CD4-positive, alpha-beta T cell treated with Interleukin-15 for 4 hours (primary cell): Measurements from ENCODE around the gene P4HB.

Experiments used
- DNase-seq: peaks from one replicate; pipeline ENCODE4 v3.0.0-alpha.2; 2020; ENCODE audit warnings: low spot score

Gene P4HB

GRCh38 chr17:81868674-81869220, 8.4 kb upstream of the P4HB start:
- no peak for DNase-seq

DNA sequence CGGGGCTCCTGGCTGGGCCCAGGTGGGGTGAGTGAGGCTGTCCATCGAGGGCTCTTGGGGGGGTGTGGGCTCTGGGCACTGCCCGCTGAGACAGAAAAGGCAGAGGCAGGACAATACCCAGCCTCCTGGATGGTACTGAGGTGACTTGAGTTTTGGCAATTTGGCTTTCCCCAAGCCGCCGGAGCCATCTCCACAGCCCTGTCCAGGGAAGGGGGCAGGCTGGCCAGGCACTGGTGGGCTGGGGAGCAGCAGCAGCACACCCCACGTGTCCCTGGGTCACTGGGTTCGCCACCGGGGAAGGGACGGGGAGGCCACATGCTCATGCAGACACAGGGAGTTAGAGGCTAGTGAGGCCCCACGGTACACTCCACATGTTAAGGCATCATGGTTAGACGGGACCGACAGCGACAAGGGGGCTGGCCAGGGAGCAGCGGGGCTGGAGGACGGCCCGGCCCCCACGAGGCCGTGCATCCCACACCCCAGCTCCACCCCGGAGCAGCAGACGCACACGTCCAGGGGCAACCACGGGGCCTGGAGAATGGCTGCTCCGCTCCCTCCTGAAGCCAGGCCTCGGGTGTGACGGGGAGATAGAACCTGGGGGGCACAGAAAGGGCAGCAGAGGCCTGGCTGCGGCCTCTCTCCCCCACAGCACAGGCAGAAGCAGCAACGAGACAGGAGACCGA, 7.8 kb upstream of the P4HB start:
- no peak for DNase-seq

DNA sequence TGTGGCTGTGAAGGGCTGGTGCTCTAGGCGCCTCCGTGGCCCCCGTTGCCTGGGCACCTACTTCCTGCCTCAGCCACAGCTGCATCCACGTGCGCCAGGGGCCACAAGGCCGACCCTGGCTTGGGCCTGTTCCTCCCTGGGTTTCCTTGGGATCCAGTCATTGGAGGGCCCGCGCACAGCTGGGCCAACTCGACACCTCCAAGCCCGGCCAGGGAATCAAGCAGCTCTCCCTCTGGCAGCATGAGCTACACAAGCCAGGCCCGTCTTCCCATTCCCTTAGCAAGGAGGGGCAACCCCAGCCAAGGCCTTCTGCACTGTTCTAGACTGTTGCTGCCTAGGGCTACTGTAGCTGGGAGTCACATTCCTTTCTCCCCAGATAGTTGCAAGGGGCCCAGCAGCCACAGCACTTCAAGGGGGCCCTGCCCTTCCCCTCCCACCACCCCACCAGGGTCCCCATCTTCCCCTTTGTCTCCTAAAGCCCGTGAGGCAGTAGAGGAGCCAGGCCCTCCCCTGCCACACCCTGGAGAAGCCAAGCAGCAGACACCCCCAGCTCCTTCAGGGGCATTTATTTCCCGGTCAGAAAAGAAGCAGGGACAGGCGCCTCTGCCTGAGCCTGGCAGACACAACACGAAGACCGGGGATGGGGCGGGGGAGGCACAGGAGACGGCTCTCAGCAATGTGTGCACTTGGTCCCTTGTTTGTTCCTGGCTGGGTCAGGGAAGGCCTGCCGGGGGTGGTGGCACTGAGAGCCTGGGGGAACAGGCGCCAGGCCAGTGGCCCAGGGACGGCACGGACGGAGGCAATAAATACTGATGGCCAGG, 7.0 kb upstream of the P4HB start:
- no peak for DNase-seq

DNA sequence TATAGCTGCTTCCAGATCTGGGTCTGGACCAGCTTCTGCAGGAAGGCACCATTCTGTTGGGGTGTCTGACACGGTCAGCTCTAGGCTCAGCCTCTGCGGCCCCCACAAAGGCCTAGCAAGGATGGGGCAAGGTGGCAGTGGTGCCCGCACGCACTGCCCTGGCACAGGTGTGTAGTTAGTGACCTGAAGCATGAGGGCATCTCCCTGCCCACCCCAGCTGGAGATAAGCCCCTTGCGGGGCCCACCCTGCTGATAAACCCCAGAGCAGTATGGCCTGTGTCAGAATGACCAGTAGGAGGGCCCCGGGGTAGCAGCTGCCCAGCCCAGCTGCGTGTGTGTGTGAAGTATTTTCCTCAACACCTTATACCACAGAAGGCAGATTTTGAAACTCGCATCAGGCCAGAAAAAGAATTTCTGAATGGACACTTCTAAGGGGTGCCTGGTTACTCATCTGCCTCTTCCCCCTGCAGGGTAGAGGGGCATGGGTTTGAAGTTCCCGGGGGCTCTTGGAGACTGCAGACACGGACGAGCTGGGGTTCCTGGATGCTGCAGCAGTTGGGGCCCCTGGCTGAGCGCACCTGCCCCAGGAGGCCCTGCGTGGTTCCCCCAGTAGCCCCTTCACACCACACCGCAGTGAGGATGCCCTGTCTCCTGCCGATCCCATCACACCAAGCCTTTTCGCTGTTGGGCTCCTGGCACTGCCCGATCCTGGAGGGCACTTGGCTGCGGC, 6.3 kb upstream of the P4HB start:
- no peak for DNase-seq

DNA sequence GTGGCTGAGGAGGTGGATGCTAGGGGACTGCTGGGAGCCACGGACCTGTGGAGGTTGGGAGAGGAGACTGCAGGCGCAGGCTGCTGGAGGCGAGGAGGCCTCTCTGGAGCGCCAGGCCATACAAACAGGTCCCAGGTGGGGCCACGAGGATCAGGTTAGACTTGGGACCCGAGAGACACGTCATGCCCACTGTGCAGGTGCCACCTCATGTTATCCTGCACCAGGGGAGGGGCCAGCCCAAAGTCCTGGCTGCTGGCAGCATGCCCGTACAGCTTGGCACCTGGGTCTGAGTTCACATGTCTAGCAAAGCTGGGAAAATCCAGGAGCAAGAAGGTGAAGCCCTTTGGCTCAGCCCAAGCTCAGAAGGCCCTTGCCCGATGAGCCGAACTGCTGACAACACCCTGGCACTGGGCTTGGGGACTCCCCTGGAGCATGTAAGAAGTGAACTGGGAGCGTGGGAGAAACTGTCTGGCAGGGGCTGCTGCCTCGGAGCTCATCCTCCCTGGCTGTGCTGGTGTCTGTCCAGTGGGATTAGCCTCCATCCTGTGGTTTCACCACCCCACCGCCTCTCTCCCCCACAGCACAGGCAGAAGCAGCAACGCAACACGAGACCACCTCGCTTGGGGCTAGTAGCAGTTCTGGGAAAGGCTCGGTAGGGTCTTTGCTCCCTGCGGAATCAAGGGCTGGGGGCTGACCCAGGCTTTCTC, 5.6 kb upstream of the P4HB start:
- no peak for DNase-seq

GRCh38 chr17:81865358-81865732, 5.0 kb upstream of the P4HB start:
- no peak for DNase-seq

- DNase-seq: no peak
Measured at GRCh38 chr17:81863833-81864768, 3.8 kb upstream of the P4HB start.

- DNase-seq: no peak
Measured at GRCh38 chr17:81863123-81863675, 2.9 kb upstream of the P4HB start.

- peak; percentile 100 for DNase-seq
Measured at GRCh38 chr17:81860756-81861568, 627 bp upstream of the P4HB start.

GRCh38 chr17:81858967-81859905, 1.1 kb downstream of the P4HB start:
- DNase-seq: no peak

DNA sequence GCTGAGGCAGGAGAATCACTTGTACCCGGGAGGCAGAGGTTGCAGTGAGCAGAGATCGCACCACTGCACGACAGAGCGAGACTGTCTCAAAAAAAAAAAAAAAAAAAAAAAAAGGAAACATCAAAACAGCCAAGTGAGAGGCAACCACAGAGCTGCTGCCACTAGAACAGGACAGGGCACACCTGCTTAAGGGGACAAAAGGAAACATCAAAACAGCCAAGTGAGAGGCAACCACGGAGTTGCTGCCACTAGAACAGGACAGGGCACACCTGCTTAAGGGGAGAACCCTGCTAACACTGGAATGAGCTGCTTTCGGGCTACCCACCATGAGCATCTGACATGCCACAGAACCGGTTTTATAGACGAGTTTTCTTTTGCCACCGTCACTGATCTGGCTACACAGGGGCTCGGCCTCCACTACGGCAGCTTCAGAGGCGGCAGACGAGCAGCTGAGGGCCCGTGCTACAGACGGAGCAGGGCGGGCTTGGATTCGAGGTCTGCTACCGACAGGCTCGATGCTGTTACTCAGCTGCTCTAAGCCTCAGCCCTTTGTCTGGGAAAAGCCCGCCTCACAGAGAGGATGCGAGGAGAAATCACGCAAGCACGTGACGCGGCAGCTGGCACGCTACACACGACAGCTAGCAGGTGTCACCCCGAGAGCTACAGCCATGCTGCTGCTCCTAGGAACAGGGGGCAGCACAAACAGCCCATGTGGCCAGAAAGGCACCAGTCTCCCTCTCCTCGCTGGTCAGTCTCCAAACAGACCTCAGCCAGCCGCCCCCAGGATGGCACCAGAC, 2.0 kb downstream of the P4HB start:
- DNase-seq: no peak

DNA sequence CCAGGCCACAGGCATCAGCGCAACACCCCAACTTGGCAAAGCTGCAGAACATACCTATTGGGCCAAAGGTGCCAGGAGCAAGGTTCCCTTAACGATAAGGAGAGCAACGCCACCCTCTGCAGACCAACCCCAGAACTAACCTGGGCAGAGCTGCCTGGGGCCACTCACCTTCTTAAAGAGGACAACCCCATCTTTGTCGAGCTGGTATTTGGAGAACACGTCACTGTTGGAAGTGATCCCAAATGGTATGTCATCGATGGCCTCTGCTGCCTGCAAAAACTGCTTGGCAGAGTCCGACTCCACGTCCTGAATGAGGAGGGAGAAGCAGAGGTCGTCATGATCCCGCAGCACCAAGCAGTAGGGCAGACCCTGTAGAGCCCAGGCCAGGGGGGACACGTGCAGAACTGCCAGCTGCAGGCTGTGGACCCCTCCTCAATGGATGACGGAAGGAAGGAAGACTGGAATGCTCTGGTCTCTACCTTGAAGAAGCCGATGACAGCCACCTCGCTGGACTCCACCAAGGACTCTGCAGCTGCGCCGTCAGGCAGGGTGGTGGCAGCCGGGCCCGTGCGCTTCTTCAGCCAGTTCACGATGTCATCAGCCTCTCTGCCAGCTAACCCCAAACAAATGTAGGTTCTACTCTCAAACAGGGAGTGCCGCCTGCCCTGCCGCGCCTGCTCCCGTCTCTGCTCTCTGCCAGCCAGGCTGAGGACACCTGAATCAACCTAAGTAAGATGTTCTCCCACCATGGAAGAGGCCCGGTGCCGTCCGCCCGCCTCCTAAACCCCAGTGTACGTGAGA, 5.2 kb downstream of the P4HB start:
- DNase-seq: no peak

GRCh38 chr17:81852237-81852636, 8.1 kb downstream of the P4HB start:
- DNase-seq: no peak

DNA sequence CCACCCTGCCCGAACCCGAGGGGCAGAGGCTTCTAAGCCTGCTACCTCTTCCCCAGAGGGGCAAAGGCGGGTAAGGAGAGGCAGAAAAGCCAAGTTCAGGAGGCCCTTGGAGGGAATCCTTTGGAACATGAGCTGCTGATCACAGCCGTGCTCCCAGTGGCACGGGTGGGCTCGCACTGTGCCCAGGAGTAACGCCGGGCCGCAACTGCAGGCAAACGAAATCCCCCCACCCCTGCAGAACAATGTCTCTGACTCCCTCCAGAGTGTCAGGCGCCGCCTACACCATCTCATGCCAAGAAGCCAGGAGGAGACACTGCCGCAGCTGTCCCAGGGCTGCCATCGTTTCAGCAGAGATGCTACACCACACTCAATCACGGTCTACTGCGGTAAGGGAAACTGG, 8.9 kb downstream of the P4HB start:
- no peak for DNase-seq

DNA sequence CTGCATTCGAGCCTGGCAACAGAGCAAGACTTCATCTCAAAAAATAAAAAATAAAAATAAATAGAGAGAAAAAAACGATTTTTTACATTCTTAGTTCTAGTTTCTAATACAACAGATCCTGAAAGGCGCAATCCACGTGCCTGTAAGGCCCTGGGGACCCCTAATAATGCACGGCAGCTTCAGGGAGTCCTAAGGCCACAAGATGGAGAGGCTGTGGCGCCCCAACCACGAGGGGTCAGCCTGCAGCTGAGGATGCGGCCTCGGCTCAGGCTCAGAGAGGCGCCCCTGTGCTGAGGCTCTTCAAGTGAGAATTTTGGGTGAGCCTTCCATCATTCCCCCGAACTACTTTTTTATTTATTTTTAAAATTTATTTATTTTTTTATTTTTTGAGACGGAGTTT, 10.9 kb downstream of the P4HB start:
- DNase-seq: no peak

DNA sequence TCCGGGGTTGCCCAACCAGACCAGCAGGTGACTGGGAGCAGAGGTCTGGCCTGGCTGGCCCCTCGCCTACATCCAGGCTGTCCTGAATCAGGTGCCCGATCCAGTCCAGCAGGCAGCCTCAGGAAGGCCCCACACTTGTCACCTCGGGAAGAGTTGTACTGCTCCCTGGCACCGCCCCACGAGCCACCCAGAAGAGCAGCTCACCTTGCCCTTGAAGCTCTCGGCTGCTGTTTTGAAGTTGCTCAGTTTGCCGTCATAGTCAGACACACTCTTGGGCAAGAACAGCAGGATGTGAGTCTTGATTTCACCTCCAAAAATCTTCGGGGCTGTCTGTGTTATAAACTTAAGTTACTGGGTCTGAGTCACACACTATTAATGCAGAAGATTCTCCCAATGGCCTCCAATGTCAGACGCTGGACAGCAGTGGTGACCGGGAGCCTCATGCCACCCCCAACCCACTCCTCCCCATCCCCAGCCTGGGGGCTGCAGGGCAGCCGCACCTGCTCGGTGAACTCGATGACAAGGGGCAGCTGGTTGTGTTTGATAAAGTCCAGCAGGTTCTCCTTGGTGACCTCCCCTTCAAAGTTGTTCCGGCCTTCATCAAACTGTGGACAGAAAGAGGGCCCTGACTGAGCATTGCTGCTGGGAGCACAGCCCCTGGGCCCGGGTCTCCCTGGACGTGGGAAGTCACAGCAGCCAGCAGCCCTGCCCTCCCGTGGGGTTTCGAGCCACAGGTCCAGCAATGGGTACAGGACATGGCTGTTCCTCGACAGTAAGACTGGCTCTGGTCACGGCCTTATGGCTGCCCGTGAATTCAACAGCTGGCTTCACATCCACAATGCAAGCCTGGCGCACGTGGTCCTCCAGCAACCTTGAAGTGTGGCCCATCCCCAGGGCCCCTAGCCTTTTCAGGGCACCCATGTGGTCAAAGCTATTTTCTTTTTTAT, 13.3 kb downstream of the P4HB start:
- DNase-seq: no peak
